ENCODE data around the gene RNF166. TPM values are rescaled to one million over a fixed set of nuclear protein-coding genes. Genes with fewer than 3 reads are reported as not detected.
A peak's percentile ranks its signal among the peaks of the same experiment; 100 is the strongest.

The RNF166 gene
- total and polyA plus RNA-seq, 2 of the 13 experiments (the other 11 are each of a cell fraction or from before 2014, with no cell fraction given), result 21.4 to 23.0 TPM

GRCh38 chr16:88650749-88651275, 55.4 kb downstream of the RNF166 start, which contains the start of gene CYBA (continued):
- 0 out of 2 replicates have a peak, but pooled peaks have one; percentile 43 for TF ChIP-seq LRRFIP1 (CRISPR knock-in tag; conservative IDR thresholded peaks at IDR 0.05)
- TF ChIP-seq FIP1L1 (IDR thresholded peaks at IDR 0.05; ENCODE audit: borderline replicate concordance, insufficient read depth, low read depth, low read length), result no peak
- TF ChIP-seq ZFP36L1 (CRISPR knock-in tag; IDR thresholded peaks at IDR 0.05), result no peak
- TF ChIP-seq CC2D1A (CRISPR knock-in tag; IDR thresholded peaks at IDR 0.05), result peak; percentile 87; the same call in 1 of the 2 replicates
- no peak for TF ChIP-seq ZFP41 (CRISPR knock-in tag; IDR thresholded peaks at IDR 0.05; ENCODE audit: borderline replicate concordance)
- no peak; the same call in 1 of the 2 replicates for TF ChIP-seq MTERF4 (CRISPR knock-in tag; IDR thresholded peaks at IDR 0.05)
- peak; percentile 93 for TF ChIP-seq ZNF430 (CRISPR knock-in tag; IDR thresholded peaks at IDR 0.05)
- TF ChIP-seq NR1H2 (CRISPR knock-in tag; IDR thresholded peaks at IDR 0.05; ENCODE audit: borderline replicate concordance, low read depth), result no peak
- no peak for TF ChIP-seq THAP11 (CRISPR knock-in tag; IDR thresholded peaks at IDR 0.05)
- TF ChIP-seq ZC3H13 (CRISPR knock-in tag; IDR thresholded peaks at IDR 0.05), result peak; percentile 42
- TF ChIP-seq HNRNPK (IDR thresholded peaks at IDR 0.05; ENCODE audit: low read depth, low read length, poor library complexity, severe bottlenecking), result peak; percentile 87
- peak; percentile 60; the same call in 1 of the 2 replicates for TF ChIP-seq YEATS4 (CRISPR knock-in tag; IDR thresholded peaks at IDR 0.05; ENCODE audit: borderline replicate concordance)
- TF ChIP-seq KDM3A (CRISPR knock-in tag; IDR thresholded peaks at IDR 0.05; ENCODE audit: low read depth), result 0 out of 2 replicates have a peak, but pooled peaks have one; percentile 41
- no peak; the same call in 1 of the 2 replicates for TF ChIP-seq ZNF703 (CRISPR knock-in tag; IDR thresholded peaks at IDR 0.05; ENCODE audit: borderline replicate concordance)
- TF ChIP-seq ZMYM4 (CRISPR knock-in tag; IDR thresholded peaks at IDR 0.05), result no peak; the same call in none of the 2 replicates
- TF ChIP-seq ZBTB7B (CRISPR knock-in tag; IDR thresholded peaks at IDR 0.05), result no peak; the same call in 1 of the 2 replicates
- 0 out of 2 replicates have a peak, but pooled peaks have one; percentile 22 for TF ChIP-seq DDIT3 (CRISPR knock-in tag; IDR thresholded peaks at IDR 0.05)
- TF ChIP-seq SETDB1 (CRISPR knock-in tag; IDR thresholded peaks at IDR 0.05; ENCODE audit: borderline replicate concordance), result no peak
- TF ChIP-seq SYNCRIP (IDR thresholded peaks at IDR 0.05; ENCODE audit: insufficient read depth, low read depth, low read length), result no peak
- no peak for TF ChIP-seq HMGA1 (CRISPR knock-in tag; conservative IDR thresholded peaks at IDR 0.05)
- TF ChIP-seq ZFP1 (CRISPR knock-in tag; IDR thresholded peaks at IDR 0.05), result no peak
- TF ChIP-seq BRCA1 (CRISPR knock-in tag; IDR thresholded peaks at IDR 0.05), result peak; percentile 95
- no peak for TF ChIP-seq STAG1 (CRISPR knock-in tag; IDR thresholded peaks at IDR 0.05)
- no peak for TF ChIP-seq ZFP37 (CRISPR knock-in tag; IDR thresholded peaks at IDR 0.05; ENCODE audit: borderline replicate concordance)
- TF ChIP-seq BATF2 (CRISPR knock-in tag; IDR thresholded peaks at IDR 0.05), result peak; percentile 79; the same call in 1 of the 2 replicates
- no peak for TF ChIP-seq TBX2 (CRISPR knock-in tag; IDR thresholded peaks at IDR 0.05; ENCODE audit: borderline replicate concordance)
- TF ChIP-seq TAF15 (IDR thresholded peaks at IDR 0.05; ENCODE audit: low read depth, low read length, poor library complexity, severe bottlenecking), result peak; percentile 6
